Measurements from ENCODE around the gene PITPNC1. TPM values are rescaled to one million over a fixed set of nuclear protein-coding genes. Genes with fewer than 3 reads are reported as not detected.
A peak's percentile ranks its signal among the peaks of the same experiment; 100 is the strongest.

The PITPNC1 gene
- total RNA-seq, 1 experiment from 2014 or later, result 37.5 TPM

GRCh38 chr17:67602974-67603373 is 225.9 kb downstream of the PITPNC1 start:
- peaks cover 13 to 15% of the 10 kb centered on the region in 2 experiments for H3K4me1 Mint-ChIP-seq

More at GRCh38 chr17:67602974-67603373, 225.9 kb downstream of the PITPNC1 start:
- H3K23ac ChIP-seq (ENCODE audit: insufficient read length, low read depth, low read length), result no peak overlapping the region
- no peak overlapping the region for H2BK12ac ChIP-seq (ENCODE audit: insufficient read length, low read depth, low read length)
- Mint-ChIP-seq H3K9me3 (peaks cover 7 to 9% of the 10 kb centered on the region in 2 experiments; a peak in 3 of 5 replicates), H3K27ac (peak overlapping the region in 2 of 3 experiments; percentile 21 to 57; a peak in 2 of 7 replicates), H3K36me3 (ENCODE audit: insufficient read depth in 1 of 3, low read depth in 3 of 3) (peaks cover 12 to 19% (median 15%) of the 10 kb centered on the region in 3 experiments), H3K27me3 (ENCODE audit: low read depth) (no peaks in the 10 kb centered on the region), H3K4me3 (no peak overlapping the region)
- TF ChIP-seq CTCF (conservative IDR thresholded peaks at IDR 0.05), result peak; percentile 80
- no CpG with 5 or more reads among the region's 3 CpGs for WGBS (ENCODE audit: extremely low coverage, insufficient read length, low lambda C conversion rate)
- no peak overlapping the region for H2BK120ac ChIP-seq (ENCODE audit: low read depth, low read length, poor library complexity, severe bottlenecking)
- no peaks in the 10 kb centered on the region for H3K23me2 ChIP-seq (ENCODE audit: insufficient read length, low read depth, low read length, poor library complexity, severe bottlenecking)
- no peak overlapping the region for H3K9ac ChIP-seq (ENCODE audit: extremely low read depth, insufficient read length, low read length)
- H3K18ac ChIP-seq (ENCODE audit: insufficient read length, low read depth, low read length), result no peak overlapping the region
- H2AFZ ChIP-seq (ENCODE audit: low read length), result no peak overlapping the region
- H3K4me1 ChIP-seq (ENCODE audit: insufficient read depth, low read length), result no peaks in the 10 kb centered on the region
- H4K8ac ChIP-seq (replicated peaks; ENCODE audit: insufficient read length, low read depth, low read length), result no peak overlapping the region
- no peak overlapping the region for H3K27ac ChIP-seq (ENCODE audit: insufficient read length, low read depth, low read length)
- no peak overlapping the region for H2BK15ac ChIP-seq (ENCODE audit: low read depth, low read length)
- H3K56ac ChIP-seq (ENCODE audit: insufficient read length, low read depth, low read length), result no peak overlapping the region
- no peak overlapping the region for H3T11ph ChIP-seq (ENCODE audit: low read length)
- no peak overlapping the region for H2BK20ac ChIP-seq (ENCODE audit: low read depth, low read length, poor library complexity, severe bottlenecking)
- no peak overlapping the region for H4K91ac ChIP-seq (ENCODE audit: insufficient read length, low read depth, low read length)
- H2BK5ac ChIP-seq (ENCODE audit: insufficient read length, low read length), result no peak overlapping the region
- no peak overlapping the region for H3K4me2 ChIP-seq (ENCODE audit: insufficient read depth, insufficient read length, low read length)
- DNase-seq, result peak; percentile 84
- no peaks in the 10 kb centered on the region for H3K27me3 ChIP-seq (ENCODE audit: insufficient read depth, low read length)
- H4K20me1 ChIP-seq (ENCODE audit: control insufficient read depth, insufficient read depth, insufficient read length), result no peaks in the 10 kb centered on the region
- H3K14ac ChIP-seq (ENCODE audit: insufficient read depth, low read length), result no peak overlapping the region
- no peaks in the 10 kb centered on the region for H3K9me3 ChIP-seq (ENCODE audit: control insufficient read depth, low read depth, low read length)
- H2AK5ac ChIP-seq (ENCODE audit: insufficient read length, low read length), result no peak overlapping the region
- H4K5ac ChIP-seq (ENCODE audit: insufficient read length, low read depth, low read length), result no peak overlapping the region
- H3K4ac ChIP-seq (ENCODE audit: low read depth, low read length), result no peak overlapping the region
- no peaks in the 10 kb centered on the region for H3K79me2 ChIP-seq (ENCODE audit: insufficient read depth, low read length)
- H3K79me1 ChIP-seq (ENCODE audit: insufficient read depth, low read depth, low read length, poor library complexity, severe bottlenecking), result no peaks in the 10 kb centered on the region

All from H9 (cell line).